ENCODE measurements around the gene CCDC85B. TPM values are rescaled to one million over a fixed set of nuclear protein-coding genes. Genes with fewer than 3 reads are reported as not detected.

CCDC85B gene
- total RNA-seq, 2 donors from 2014 or later = 115 to 172 TPM

GRCh38 chr11:65883058-65883761 is 7.3 kb upstream of the CCDC85B start:
- no peak for TF ChIP-seq CTCF (IDR thresholded peaks at IDR 0.05)
- no peak overlapping the region for H3K4me3 ChIP-seq
- H3K36me3 ChIP-seq = peaks cover 30% of the 10 kb centered on the region

GRCh38 chr11:65883786-65884715 is 6.4 kb upstream of the CCDC85B start:
- Histone ChIP-seq H3K27ac (no peak overlapping the region), H3K27me3 (no peaks in the 10 kb centered on the region), H3K9me3 (no peaks in the 10 kb centered on the region), H3K4me1 (peaks cover 0 to 31% of the 10 kb centered on the region in 2 donors), H3K36me3 (peaks cover 30% of the 10 kb centered on the region), H3K4me3 (no peak overlapping the region)
- TF ChIP-seq CTCF (IDR thresholded peaks at IDR 0.05) = no peak
- DNase-seq (ENCODE audit: low spot score) = no peak

More at GRCh38 chr11:65883058-65883761, 7.3 kb upstream of the CCDC85B start:
- H3K4me1 ChIP-seq = peaks cover 0 to 26% of the 10 kb centered on the region in 2 donors
- no peak overlapping the region for H3K27ac ChIP-seq
- no peaks in the 10 kb centered on the region for H3K9me3 ChIP-seq
- H3K27me3 ChIP-seq = no peaks in the 10 kb centered on the region
- no peak for DNase-seq (ENCODE audit: low spot score)

GRCh38 chr11:65884716-65885092 is 5.8 kb upstream of the CCDC85B start:
- Histone ChIP-seq H3K4me3 (no peak overlapping the region), H3K27me3 (no peaks in the 10 kb centered on the region), H3K36me3 (peaks cover 30% of the 10 kb centered on the region), H3K4me1 (peaks cover 0 to 38% of the 10 kb centered on the region in 2 donors), H3K9me3 (no peaks in the 10 kb centered on the region), H3K27ac (peak overlapping the region; percentile 22 to 33)
- no peak for DNase-seq (ENCODE audit: low spot score)
- peak; percentile 96 to 98 for TF ChIP-seq CTCF (IDR thresholded peaks at IDR 0.05)

- peaks cover 30% of the 10 kb centered on the region for H3K36me3 ChIP-seq
- DNase-seq (ENCODE audit: low spot score) = no peak
- H3K9me3 ChIP-seq = no peaks in the 10 kb centered on the region
- H3K4me1 ChIP-seq = peaks cover 0 to 43% of the 10 kb centered on the region in 2 donors
- peak overlapping the region in 1 of 2 donors; percentile 33 for H3K27ac ChIP-seq
- H3K27me3 ChIP-seq = no peaks in the 10 kb centered on the region
- H3K4me3 ChIP-seq = no peak overlapping the region
- TF ChIP-seq CTCF (IDR thresholded peaks at IDR 0.05) = no peak
These were observed 5.2 kb upstream of the CCDC85B start for GRCh38 chr11:65885231-65885630.

GRCh38 chr11:65885808-65886536 is 4.5 kb upstream of the CCDC85B start:
- H3K36me3 ChIP-seq = peaks cover 30% of the 10 kb centered on the region
- no peak for DNase-seq (ENCODE audit: low spot score)
- H3K27ac ChIP-seq = no peak overlapping the region
- H3K4me3 ChIP-seq = no peak overlapping the region
- peaks cover 0 to 43% of the 10 kb centered on the region in 2 donors for H3K4me1 ChIP-seq
- no peaks in the 10 kb centered on the region for H3K9me3 ChIP-seq
- H3K27me3 ChIP-seq = no peaks in the 10 kb centered on the region
- no peak for TF ChIP-seq CTCF (IDR thresholded peaks at IDR 0.05)
